ENCODE data around the gene TCEANC2.

DNA sequence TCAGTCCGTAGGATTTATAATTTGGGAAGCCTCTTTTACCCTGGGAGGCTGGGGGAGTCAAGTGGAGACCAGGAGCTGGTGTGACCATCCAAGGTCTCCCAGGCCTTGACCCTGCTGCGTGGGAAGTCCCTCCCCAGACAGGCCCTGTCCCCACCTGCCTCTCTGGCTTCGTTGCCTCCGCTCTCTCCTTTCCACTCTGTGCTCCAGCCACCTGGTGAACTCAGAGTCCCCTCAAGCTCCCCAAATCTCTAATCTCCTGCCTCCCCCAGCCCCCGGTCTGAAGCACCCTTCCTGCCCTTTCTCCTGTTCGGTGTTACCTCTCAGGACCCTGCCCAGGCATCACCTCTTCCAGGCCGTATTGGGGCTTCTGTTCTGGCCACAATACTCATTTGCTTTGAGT lies 71.5 kb downstream of the TCEANC2 start:
- TF ChIP-seq, protein P1, sequence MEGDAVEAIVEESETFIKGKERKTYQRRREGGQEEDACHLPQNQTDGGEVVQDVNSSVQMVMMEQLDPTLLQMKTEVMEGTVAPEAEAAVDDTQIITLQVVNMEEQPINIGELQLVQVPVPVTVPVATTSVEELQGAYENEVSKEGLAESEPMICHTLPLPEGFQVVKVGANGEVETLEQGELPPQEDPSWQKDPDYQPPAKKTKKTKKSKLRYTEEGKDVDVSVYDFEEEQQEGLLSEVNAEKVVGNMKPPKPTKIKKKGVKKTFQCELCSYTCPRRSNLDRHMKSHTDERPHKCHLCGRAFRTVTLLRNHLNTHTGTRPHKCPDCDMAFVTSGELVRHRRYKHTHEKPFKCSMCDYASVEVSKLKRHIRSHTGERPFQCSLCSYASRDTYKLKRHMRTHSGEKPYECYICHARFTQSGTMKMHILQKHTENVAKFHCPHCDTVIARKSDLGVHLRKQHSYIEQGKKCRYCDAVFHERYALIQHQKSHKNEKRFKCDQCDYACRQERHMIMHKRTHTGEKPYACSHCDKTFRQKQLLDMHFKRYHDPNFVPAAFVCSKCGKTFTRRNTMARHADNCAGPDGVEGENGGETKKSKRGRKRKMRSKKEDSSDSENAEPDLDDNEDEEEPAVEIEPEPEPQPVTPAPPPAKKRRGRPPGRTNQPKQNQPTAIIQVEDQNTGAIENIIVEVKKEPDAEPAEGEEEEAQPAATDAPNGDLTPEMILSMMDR (conservative IDR thresholded peaks at IDR 0.05), result no peak
- no peak for TF ChIP-seq ZFX (IDR thresholded peaks at IDR 0.05)
